NCI-H526 (cell line): ENCODE measurements around the gene RNF31.
A peak's percentile ranks its signal among the peaks of the same experiment; 100 is the strongest.

ENCODE experiments used
- DNase-seq, 2 experiments: peaks; one replicate each; lab custom pipeline; 2025; lab: John Stamatoyannopoulos, UW

The RNF31 gene

DNA sequence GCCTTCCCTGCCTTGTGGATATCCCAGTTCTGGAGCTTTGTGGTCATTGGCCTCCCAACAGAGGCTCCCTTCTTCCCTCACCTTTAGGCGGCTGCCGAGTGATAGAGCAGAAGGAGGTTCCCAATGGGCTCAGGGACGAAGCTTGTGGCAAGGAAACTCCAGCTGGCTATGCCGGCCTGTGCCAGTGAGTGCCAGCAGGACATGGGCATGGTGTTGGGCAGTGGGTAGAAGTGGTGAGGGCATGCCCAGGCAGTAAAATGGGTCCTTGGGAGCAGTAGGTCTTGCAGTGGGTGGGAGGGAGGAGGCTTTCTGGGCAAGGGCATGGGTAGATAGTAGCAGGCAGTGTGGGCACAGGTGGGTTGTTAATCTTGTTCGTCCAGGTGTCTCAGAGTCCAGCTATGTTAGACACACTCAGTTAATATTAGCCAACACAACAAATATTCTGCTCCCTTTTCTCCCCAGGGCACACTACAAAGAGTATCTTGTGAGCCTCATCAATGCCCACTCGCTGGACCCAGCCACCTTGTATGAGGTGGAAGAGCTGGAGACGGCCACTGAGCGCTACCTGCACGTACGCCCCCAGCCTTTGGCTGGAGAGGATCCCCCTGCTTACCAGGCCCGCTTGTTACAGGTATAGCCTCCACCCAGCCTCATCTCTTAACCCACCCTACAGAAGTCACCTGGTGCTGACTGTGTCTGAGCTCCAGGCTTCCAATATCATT lies 12.6 kb downstream of the RNF31 start:
- DNase-seq = no peak

GRCh38 chr14:24160499-24160849 lies 13.2 kb downstream of the RNF31 start:
- no peak for DNase-seq

DNA sequence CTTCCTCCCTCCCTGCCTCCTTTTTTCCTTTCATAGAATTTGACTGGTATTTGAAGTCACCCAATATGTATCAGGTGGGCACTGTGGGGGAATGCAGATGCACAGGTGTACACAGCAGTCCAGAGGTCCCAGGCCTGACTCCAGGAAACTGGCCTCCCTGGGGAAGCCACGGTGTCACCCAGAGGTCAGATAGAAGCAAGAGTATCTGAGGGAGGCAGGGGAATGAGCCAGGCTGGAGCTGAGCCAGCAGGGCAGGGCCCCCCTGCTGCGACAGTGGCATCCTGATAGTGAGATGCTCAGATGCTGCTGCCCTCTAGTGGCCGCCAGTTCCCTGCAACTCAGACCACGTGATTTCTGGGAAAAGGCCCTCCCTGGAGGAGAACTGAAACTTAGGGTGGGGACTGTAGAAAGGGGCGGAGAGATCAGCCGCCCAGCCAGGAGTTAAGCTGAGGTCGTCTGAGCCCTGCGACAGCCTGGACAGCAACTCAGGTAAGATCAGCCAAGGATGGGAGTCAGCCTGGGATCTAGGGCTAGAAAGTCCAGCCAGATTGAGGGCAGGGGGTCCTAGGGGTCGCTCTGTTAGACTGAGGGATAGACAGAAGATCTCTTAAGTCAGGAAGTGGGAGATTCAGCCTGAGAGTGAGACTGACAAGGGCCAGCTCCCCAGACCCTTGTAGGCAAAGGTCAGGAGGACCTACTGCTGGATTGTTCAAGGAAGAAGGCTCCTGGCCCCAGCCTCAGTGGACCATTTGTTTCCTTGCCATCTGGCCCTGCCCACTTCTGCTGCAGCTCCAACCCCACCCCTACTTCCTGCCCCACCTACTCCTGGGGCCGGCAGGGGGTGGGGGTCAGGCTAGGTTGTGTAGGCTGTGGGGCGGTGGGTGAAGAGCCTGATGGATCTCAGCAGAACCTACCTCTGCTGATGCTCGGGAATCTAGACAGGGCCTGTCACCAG lies 13.8 kb downstream of the RNF31 start, which contains the start of gene IRF9:
TSS of gene IRF9 (plus strand) at position 416 of the 955 bp plus-strand sequence. CDS start 880 bp downstream, outside the sequence.
- DNase-seq = peak; percentile 73 to 93

DNA sequence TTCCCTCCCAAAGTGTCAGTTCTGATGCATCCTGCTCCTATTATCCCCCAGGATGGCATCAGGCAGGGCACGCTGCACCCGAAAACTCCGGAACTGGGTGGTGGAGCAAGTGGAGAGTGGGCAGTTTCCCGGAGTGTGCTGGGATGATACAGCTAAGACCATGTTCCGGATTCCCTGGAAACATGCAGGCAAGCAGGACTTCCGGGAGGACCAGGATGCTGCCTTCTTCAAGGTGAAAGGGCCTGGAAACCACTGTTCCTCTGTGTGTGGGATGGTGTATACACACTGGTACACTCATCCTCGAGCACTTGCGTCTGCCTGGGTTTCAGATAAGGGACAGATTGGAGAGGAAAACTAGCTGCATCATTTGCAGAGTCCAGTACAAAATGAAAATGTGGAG lies 14.8 kb downstream of the RNF31 start:
- DNase-seq = no peak

DNA sequence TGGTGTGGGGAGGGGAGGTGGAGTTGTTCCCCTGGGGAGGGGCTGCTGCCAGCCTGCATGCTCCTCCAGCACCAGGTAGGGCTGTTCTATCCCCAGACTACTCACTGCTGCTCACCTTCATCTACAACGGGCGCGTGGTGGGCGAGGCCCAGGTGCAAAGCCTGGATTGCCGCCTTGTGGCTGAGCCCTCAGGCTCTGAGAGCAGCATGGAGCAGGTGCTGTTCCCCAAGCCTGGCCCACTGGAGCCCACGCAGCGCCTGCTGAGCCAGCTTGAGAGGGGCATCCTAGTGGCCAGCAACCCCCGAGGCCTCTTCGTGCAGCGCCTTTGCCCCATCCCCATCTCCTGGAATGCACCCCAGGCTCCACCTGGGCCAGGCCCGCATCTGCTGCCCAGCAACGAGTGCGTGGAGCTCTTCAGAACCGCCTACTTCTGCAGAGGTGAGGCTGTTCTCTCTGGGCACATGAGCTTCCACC lies 17.3 kb downstream of the RNF31 start:
- no peak for DNase-seq

DNA sequence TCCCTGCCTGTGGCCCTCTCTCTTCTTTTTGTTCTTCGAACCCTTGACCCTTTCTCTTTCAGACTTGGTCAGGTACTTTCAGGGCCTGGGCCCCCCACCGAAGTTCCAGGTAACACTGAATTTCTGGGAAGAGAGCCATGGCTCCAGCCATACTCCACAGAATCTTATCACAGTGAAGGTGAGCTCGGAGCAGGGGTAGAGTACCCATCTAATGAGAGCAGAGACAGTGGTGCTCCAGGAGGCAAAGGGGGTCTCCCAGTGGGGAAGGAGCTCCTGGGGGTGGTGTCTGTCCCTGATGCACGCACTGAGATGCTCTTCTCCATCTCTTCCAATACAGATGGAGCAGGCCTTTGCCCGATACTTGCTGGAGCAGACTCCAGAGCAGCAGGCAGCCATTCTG lies 18.5 kb downstream of the RNF31 start:
- DNase-seq = no peak

- no peak for DNase-seq
These were observed 20.3 kb downstream of the RNF31 start for GRCh38 chr14:24167469-24168114.

DNA sequence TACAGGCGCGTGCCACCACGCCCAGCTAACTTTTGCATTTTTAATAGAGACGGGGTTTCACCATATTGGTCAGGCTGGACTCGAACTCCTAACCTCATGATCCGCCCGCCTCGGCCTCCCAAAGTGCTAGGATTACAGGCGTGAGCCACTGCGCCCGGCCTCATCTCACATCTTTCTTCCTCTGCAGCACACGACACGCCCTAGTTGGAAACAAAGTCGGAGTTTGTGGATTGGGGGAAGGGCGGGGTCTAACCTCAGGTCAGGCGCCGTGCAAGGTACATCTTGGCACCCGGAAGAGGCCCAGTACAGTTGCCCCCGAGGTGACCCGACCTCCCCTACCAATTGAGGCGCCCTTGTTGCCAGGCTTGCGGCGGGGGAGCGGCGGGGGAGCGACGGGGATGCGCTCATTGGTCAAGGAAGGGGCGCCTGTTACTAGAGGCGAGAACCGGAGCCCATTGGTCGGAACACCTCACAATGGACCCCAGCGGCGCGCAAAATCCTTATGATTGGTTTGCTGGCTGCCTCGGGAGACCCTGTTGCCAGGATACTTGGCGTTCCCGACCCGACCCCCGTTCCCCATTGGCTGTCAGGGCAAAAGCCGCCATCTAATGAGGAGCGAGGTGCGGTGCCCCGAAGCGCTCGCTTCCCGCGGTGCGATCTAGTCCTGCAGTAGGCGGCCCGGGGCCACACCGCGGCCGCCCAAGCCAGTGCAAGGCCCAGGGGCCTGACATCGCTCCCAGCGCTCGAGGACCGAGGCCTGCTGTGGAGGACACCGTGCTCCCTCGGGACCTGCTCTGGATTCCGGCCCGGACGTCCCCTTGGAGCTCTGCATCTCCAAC lies 24.3 kb downstream of the RNF31 start, which contains the start of gene REC8:
TSS of gene REC8 (plus strand) at position 659 of the 839 bp plus-strand sequence. CDS start 473 bp downstream, outside the sequence.
- DNase-seq = peak; percentile 99

- peak; percentile 42 to 48 for DNase-seq
These were observed 25.1 kb downstream of the RNF31 start for GRCh38 chr14:24172261-24172860.

- DNase-seq = peak in 1 of 2 experiments; percentile 27
These were observed 25.6 kb downstream of the RNF31 start for GRCh38 chr14:24172871-24173281.

GRCh38 chr14:24176599-24176998 lies 29.3 kb downstream of the RNF31 start:
- DNase-seq = no peak

- no peak for DNase-seq
These were observed 29.9 kb downstream of the RNF31 start for GRCh38 chr14:24177041-24177825.

GRCh38 chr14:24177891-24178290 lies 30.6 kb downstream of the RNF31 start:
- DNase-seq = no peak

DNA sequence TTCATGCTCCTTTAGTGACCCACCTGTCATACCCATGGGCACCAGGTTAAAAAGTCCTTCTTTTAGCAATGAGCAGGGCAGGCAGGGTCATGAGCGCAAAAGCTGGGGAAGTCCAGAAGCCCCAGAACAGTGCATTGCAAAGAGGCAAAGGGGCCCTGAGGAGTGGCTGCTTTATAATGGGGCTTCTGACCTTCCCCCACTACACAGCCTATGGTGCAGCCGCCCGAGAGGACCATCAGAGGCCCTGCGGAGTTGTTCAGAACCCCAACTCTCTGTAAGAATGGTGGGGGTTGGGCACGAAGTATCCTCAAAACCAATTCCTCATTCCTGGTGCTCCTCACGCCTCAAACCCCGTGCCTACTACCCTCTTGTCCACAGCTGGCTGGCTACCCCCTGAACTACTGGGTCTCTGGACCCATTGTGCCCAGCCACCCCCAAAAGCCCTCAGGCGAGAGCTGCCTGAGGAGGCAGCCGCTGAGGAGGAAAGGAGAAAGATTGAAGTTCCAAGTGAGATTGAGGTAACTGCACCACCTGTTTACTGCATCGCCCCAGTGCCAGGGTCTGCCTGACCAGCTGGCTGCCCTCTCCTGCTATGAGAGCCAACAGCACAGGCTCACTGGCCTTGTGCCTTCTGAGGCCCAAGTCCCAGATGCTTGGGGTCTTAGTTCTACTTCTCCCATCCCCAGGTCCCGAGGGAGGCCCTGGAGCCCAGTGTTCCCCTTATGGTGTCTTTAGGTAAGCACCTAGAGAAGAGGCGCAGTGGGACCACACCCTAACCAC lies 31.3 kb downstream of the RNF31 start:
- no peak for DNase-seq

DNA sequence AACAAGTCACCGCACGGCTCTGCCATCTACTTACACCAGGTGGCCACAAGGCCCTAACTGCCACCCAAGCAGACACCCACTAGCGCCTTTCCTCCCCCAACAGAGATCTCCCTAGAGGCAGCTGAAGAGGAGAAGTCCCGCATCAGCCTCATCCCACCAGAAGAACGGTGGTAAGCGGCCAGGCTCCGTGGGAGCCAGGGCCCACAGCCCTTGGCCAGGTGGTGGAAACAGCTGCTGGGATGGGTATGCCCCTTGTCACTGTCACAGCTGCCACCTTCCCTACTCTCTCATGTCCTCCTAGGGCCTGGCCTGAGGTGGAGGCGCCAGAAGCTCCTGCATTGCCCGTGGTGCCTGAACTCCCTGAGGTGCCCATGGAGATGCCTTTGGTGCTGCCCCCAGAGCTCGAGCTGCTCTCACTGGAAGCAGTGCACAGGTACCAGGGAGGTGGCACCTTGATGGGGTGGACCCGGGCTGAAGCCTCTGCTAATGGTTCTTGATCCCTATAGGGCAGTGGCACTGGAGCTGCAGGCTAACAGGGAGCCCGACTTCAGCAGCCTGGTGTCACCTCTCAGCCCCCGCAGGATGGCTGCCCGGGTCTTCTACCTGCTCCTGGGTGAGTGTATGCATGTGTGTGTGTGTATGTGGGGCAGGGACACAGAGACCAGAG lies 32.1 kb downstream of the RNF31 start:
- no peak for DNase-seq

GRCh38 chr14:24179961-24180796 lies 32.9 kb downstream of the RNF31 start:
- peak in 1 of 2 experiments; percentile 16 for DNase-seq

DNA sequence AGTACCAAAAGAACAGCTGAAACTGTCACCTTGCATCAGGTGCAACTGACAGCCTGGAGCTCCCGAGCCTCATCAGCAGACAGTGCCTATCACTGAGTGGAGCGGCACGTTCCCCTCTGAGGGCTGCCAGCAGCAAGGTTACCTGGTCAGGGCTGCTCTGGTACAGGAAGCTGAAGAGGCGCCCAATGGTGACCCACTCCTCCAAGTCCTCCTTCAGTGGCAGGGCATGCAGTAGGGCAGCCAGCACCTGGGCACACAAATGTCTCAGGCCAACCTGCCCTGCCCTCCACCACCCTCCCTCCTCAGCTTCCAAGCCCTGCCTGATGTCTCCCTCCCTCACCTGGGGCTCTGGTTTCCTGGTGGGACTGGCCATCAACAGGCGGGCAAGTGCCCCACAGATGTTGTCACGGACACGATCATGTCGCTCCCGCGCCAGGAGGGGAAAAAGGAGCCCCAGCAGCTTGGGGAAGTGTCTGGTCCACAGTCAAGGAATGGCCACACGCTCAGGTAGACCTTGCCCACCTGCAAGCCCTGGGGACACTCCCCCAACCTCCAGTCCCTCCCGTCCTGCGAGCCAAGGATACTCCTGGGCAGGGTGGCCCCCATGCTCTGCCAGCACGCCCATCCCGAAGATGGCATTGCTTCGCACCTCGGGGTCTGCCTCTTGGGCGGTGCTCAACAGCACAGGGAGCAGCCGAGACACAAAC lies 34.2 kb downstream of the RNF31 start:
- DNase-seq = no peak
